ENCODE measurements around the gene PPP1R15B.

The PPP1R15B gene

GRCh38 chr1:204447190-204447589 lies 35.6 kb upstream of the PPP1R15B start:
- H2AK5ac ChIP-seq (ENCODE audit: low read length, severe bottlenecking) = no peak overlapping the region
- no peaks in the 10 kb centered on the region for H3K79me1 ChIP-seq (replicated peaks; ENCODE audit: low read length, poor library complexity, severe bottlenecking)
- H3K14ac ChIP-seq (ENCODE audit: low read length in 2 of 2) = no peak overlapping the region
- no peak overlapping the region for H3K23ac ChIP-seq (ENCODE audit: low read length in 2 of 2)
- H2AFZ ChIP-seq (ENCODE audit: low read depth, low read length) = no peak overlapping the region
- no peak overlapping the region for H3K4me2 ChIP-seq (ENCODE audit: low read length, poor library complexity, severe bottlenecking)
- no peak overlapping the region for H3K18ac ChIP-seq (ENCODE audit: low read depth in 1 of 2, low read length in 2 of 2)
- no peak overlapping the region for H3K4ac ChIP-seq (ENCODE audit: low read depth in 1 of 2, low read length in 2 of 2)
- no peak overlapping the region for H2BK5ac ChIP-seq (ENCODE audit: low read depth, low read length, poor library complexity, severe bottlenecking)
- H2BK15ac ChIP-seq (ENCODE audit: low read depth, poor library complexity, severe bottlenecking) = no peak overlapping the region
- H4K8ac ChIP-seq (ENCODE audit: low read length) = no peak overlapping the region
- peaks cover 0 to 23% of the 10 kb centered on the region in 2 experiments for H3K27me3 ChIP-seq (ENCODE audit: control insufficient read depth in 1 of 2, insufficient read depth in 1 of 2, low read length in 2 of 2)
- H3K36me3 ChIP-seq (ENCODE audit: control insufficient read depth in 1 of 2, insufficient read depth in 2 of 2, low read depth in 1 of 2, low read length in 2 of 2) = peaks cover 0 to 28% of the 10 kb centered on the region in 2 experiments
- no peak overlapping the region for H4K91ac ChIP-seq (ENCODE audit: low read length)
- WGBS = 81% methylated on average over 6 of the region's 6 CpGs
- H3K27ac ChIP-seq (ENCODE audit: low read length, poor library complexity, severe bottlenecking) = no peak overlapping the region
- no peak for DNase-seq
- no peaks in the 10 kb centered on the region for H3K9me3 ChIP-seq (ENCODE audit: control insufficient read depth, low read length)
- H3K9ac ChIP-seq (ENCODE audit: low read length) = no peak overlapping the region
- H2BK12ac ChIP-seq (ENCODE audit: low read length in 2 of 2) = no peak overlapping the region
- no peak overlapping the region for H2BK120ac ChIP-seq (ENCODE audit: low read depth, low read length)
- no peak overlapping the region for H3K4me3 ChIP-seq (ENCODE audit: insufficient read depth in 1 of 2, low read depth in 1 of 2, low read length in 2 of 2)
- peaks cover 3% of the 10 kb centered on the region for H3K4me1 ChIP-seq (ENCODE audit: control insufficient read depth, insufficient read depth, low read depth, low read length)

DNA sequence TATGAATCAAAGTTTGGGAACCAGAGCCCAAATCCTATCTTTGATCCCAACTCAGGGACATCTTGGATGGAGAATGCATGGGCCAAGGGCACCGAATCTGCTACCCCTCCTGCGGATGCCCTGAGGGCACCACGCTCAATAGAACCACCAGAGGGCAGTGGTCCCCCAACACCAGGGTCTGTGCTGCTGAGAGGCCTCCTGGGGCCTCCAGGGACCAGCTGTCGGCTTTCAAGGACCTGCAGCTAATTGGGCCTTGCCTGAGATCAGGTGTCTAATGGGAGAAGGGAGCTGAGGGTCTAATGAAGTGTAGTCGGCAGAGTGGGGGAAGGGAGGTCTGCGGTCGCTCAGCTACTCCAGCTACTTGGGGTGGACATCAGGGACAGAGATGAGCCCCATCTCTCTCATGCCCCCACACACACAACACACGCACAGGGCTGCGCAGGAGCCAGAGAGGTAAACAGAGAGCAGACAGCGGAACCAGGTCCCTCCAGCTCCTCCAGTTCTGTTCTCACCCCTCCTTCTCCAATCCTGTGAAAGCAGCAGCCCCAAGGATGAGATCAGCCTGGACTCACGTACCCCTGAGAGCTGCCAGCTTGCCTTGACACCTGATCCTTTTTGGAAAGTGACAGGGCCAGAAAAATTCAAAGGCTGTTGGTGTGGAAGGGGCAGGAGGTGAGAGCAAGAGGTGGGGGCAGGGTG lies 34.9 kb upstream of the PPP1R15B start:
- Histone ChIP-seq H4K8ac (ENCODE audit: low read length) (no peak overlapping the region), H3K9ac (ENCODE audit: low read length) (no peak overlapping the region), H3K4me2 (ENCODE audit: low read length, poor library complexity, severe bottlenecking) (no peak overlapping the region), H2BK120ac (ENCODE audit: low read depth, low read length) (no peak overlapping the region), H2BK15ac (ENCODE audit: low read depth, poor library complexity, severe bottlenecking) (no peak overlapping the region), H3K27ac (ENCODE audit: low read length, poor library complexity, severe bottlenecking) (no peak overlapping the region), H3K4me1 (ENCODE audit: control insufficient read depth, insufficient read depth, low read depth, low read length) (peaks cover 3% of the 10 kb centered on the region), H3K9me3 (ENCODE audit: control insufficient read depth, low read length) (no peaks in the 10 kb centered on the region), H3K4ac (ENCODE audit: low read depth in 1 of 2, low read length in 2 of 2) (no peak overlapping the region), H4K91ac (ENCODE audit: low read length) (no peak overlapping the region), H3K27me3 (ENCODE audit: control insufficient read depth in 1 of 2, insufficient read depth in 1 of 2, low read length in 2 of 2) (peaks cover 0 to 23% of the 10 kb centered on the region in 2 experiments), H2AFZ (ENCODE audit: low read depth, low read length) (no peak overlapping the region), H2AK5ac (ENCODE audit: low read length, severe bottlenecking) (no peak overlapping the region), H3K14ac (ENCODE audit: low read length in 2 of 2) (no peak overlapping the region), H3K18ac (ENCODE audit: low read depth in 1 of 2, low read length in 2 of 2) (no peak overlapping the region), H2BK5ac (ENCODE audit: low read depth, low read length, poor library complexity, severe bottlenecking) (no peak overlapping the region), H2BK12ac (ENCODE audit: low read length in 2 of 2) (no peak overlapping the region), H3K23ac (ENCODE audit: low read length in 2 of 2) (no peak overlapping the region), H3K36me3 (ENCODE audit: control insufficient read depth in 1 of 2, insufficient read depth in 2 of 2, low read depth in 1 of 2, low read length in 2 of 2) (peaks cover 0 to 29% of the 10 kb centered on the region in 2 experiments), H3K4me3 (ENCODE audit: insufficient read depth in 1 of 2, low read depth in 1 of 2, low read length in 2 of 2) (no peak overlapping the region), H3K79me1 (replicated peaks; ENCODE audit: low read length, poor library complexity, severe bottlenecking) (no peaks in the 10 kb centered on the region)
- peak; percentile 74 for DNase-seq
- WGBS = 50% methylated on average over 8 of the region's 11 CpGs

- no peak overlapping the region for H3K14ac ChIP-seq (ENCODE audit: low read length in 2 of 2)
Observed at GRCh38 chr1:204445860-204446412, 34.3 kb upstream of the PPP1R15B start.

GRCh38 chr1:204443871-204444581 lies 32.4 kb upstream of the PPP1R15B start:
- H2BK15ac ChIP-seq (ENCODE audit: low read depth, poor library complexity, severe bottlenecking) = no peak overlapping the region
- no peak overlapping the region for H3K4me3 ChIP-seq (ENCODE audit: insufficient read depth in 1 of 2, low read depth in 1 of 2, low read length in 2 of 2)
- no peak overlapping the region for H3K4me2 ChIP-seq (ENCODE audit: low read length, poor library complexity, severe bottlenecking)
- H3K4ac ChIP-seq (ENCODE audit: low read depth in 1 of 2, low read length in 2 of 2) = no peak overlapping the region
- peaks cover 3% of the 10 kb centered on the region for H3K4me1 ChIP-seq (ENCODE audit: control insufficient read depth, insufficient read depth, low read depth, low read length)
- no peak overlapping the region for H2AK5ac ChIP-seq (ENCODE audit: low read length, severe bottlenecking)
- H3K9me3 ChIP-seq (ENCODE audit: control insufficient read depth, low read length) = no peaks in the 10 kb centered on the region
- no peak overlapping the region for H3K18ac ChIP-seq (ENCODE audit: low read depth in 1 of 2, low read length in 2 of 2)
- peaks cover 0 to 23% of the 10 kb centered on the region in 2 experiments for H3K36me3 ChIP-seq (ENCODE audit: control insufficient read depth in 1 of 2, insufficient read depth in 2 of 2, low read depth in 1 of 2, low read length in 2 of 2)
- H2BK12ac ChIP-seq (ENCODE audit: low read length in 2 of 2) = no peak overlapping the region
- H4K91ac ChIP-seq (ENCODE audit: low read length) = no peak overlapping the region
- no peak overlapping the region for H2BK120ac ChIP-seq (ENCODE audit: low read depth, low read length)
- H4K8ac ChIP-seq (ENCODE audit: low read length) = no peak overlapping the region
- H3K9ac ChIP-seq (ENCODE audit: low read length) = peak overlapping the region; percentile 50
- H3K14ac ChIP-seq (ENCODE audit: low read length in 2 of 2) = no peak overlapping the region
- no peak overlapping the region for H2AFZ ChIP-seq (ENCODE audit: low read depth, low read length)
- peaks cover 0 to 11% of the 10 kb centered on the region in 2 experiments for H3K27me3 ChIP-seq (ENCODE audit: control insufficient read depth in 1 of 2, insufficient read depth in 1 of 2, low read length in 2 of 2)
- no peak overlapping the region for H3K23ac ChIP-seq (ENCODE audit: low read length in 2 of 2)
- no peak overlapping the region for H3K27ac ChIP-seq (ENCODE audit: low read length, poor library complexity, severe bottlenecking)
- no peak overlapping the region for H2BK5ac ChIP-seq (ENCODE audit: low read depth, low read length, poor library complexity, severe bottlenecking)
- H3K79me1 ChIP-seq (replicated peaks; ENCODE audit: low read length, poor library complexity, severe bottlenecking) = no peaks in the 10 kb centered on the region
- WGBS = 99% methylated on average over 7 of the region's 11 CpGs
- DNase-seq = no peak

More at GRCh38 chr1:204445860-204446412, 34.3 kb upstream of the PPP1R15B start:
- DNase-seq = peak; percentile 36
- H2BK120ac ChIP-seq (ENCODE audit: low read depth, low read length) = no peak overlapping the region
- H3K9me3 ChIP-seq (ENCODE audit: control insufficient read depth, low read length) = no peaks in the 10 kb centered on the region
- no peak overlapping the region for H2BK15ac ChIP-seq (ENCODE audit: low read depth, poor library complexity, severe bottlenecking)
- H2AFZ ChIP-seq (ENCODE audit: low read depth, low read length) = no peak overlapping the region
- no peak overlapping the region for H2BK12ac ChIP-seq (ENCODE audit: low read length in 2 of 2)
- no peak overlapping the region for H3K9ac ChIP-seq (ENCODE audit: low read length)
- H4K8ac ChIP-seq (ENCODE audit: low read length) = no peak overlapping the region
- H3K23ac ChIP-seq (ENCODE audit: low read length in 2 of 2) = no peak overlapping the region
- H2BK5ac ChIP-seq (ENCODE audit: low read depth, low read length, poor library complexity, severe bottlenecking) = no peak overlapping the region
- WGBS = 51% methylated on average over 11 of the region's 11 CpGs
- peak overlapping the region in 1 of 2 experiments; percentile 2 for H3K4me3 ChIP-seq (ENCODE audit: insufficient read depth in 1 of 2, low read depth in 1 of 2, low read length in 2 of 2)
- peaks cover 0 to 33% of the 10 kb centered on the region in 2 experiments for H3K36me3 ChIP-seq (ENCODE audit: control insufficient read depth in 1 of 2, insufficient read depth in 2 of 2, low read depth in 1 of 2, low read length in 2 of 2)
- no peak overlapping the region for H4K91ac ChIP-seq (ENCODE audit: low read length)
- peaks cover 0 to 23% of the 10 kb centered on the region in 2 experiments for H3K27me3 ChIP-seq (ENCODE audit: control insufficient read depth in 1 of 2, insufficient read depth in 1 of 2, low read length in 2 of 2)
- peaks cover 3% of the 10 kb centered on the region for H3K4me1 ChIP-seq (ENCODE audit: control insufficient read depth, insufficient read depth, low read depth, low read length)
- H3K27ac ChIP-seq (ENCODE audit: low read length, poor library complexity, severe bottlenecking) = no peak overlapping the region
- H3K4me2 ChIP-seq (ENCODE audit: low read length, poor library complexity, severe bottlenecking) = no peak overlapping the region
- no peak overlapping the region for H3K4ac ChIP-seq (ENCODE audit: low read depth in 1 of 2, low read length in 2 of 2)
- H2AK5ac ChIP-seq (ENCODE audit: low read length, severe bottlenecking) = no peak overlapping the region
- no peaks in the 10 kb centered on the region for H3K79me1 ChIP-seq (replicated peaks; ENCODE audit: low read length, poor library complexity, severe bottlenecking)
- H3K18ac ChIP-seq (ENCODE audit: low read depth in 1 of 2, low read length in 2 of 2) = no peak overlapping the region

All from mesenchymal stem cell (in vitro differentiated cells and primary cell).